Measurements from ENCODE around the gene HOXA11.

HOXA11 gene

DNA sequence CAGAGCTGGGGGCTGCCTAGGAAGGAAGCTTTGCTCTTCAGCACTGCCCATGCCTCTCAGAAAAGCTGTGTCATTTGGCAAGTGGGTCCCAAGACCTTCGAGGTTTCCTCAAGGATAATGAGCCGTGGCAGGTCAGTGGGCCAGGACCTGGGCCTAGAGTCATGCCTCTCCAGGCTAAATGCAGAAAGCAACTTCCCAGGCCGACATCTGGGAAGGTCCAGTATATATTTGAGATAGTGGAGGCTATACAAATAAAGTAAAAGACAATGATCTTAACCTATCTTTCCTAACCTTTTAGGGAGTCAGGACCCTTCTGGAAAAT, 8.5 kb downstream of the HOXA11 start:
- H3K27me3 ChIP-seq (ENCODE audit: control insufficient read depth, low read length): peaks cover 51% of the 10 kb centered on the region
- TF ChIP-seq EZH2phosphoT487 (IDR thresholded peaks at IDR 0.05; ENCODE audit: borderline replicate concordance, low read length): no peak
- TF ChIP-seq, protein P1, sequence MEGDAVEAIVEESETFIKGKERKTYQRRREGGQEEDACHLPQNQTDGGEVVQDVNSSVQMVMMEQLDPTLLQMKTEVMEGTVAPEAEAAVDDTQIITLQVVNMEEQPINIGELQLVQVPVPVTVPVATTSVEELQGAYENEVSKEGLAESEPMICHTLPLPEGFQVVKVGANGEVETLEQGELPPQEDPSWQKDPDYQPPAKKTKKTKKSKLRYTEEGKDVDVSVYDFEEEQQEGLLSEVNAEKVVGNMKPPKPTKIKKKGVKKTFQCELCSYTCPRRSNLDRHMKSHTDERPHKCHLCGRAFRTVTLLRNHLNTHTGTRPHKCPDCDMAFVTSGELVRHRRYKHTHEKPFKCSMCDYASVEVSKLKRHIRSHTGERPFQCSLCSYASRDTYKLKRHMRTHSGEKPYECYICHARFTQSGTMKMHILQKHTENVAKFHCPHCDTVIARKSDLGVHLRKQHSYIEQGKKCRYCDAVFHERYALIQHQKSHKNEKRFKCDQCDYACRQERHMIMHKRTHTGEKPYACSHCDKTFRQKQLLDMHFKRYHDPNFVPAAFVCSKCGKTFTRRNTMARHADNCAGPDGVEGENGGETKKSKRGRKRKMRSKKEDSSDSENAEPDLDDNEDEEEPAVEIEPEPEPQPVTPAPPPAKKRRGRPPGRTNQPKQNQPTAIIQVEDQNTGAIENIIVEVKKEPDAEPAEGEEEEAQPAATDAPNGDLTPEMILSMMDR (IDR thresholded peaks at IDR 0.05; ENCODE audit: low read depth, low read length, poor library complexity, severe bottlenecking): no peak
- no peaks in the 10 kb centered on the region for H4K20me1 ChIP-seq (ENCODE audit: control insufficient read depth, insufficient read depth, low read depth, low read length)
- H3K4me1 ChIP-seq (ENCODE audit: control insufficient read depth, low read length): peaks cover 20% of the 10 kb centered on the region
- H3K9me3 ChIP-seq (ENCODE audit: control insufficient read depth, insufficient read depth, low read length): no peaks in the 10 kb centered on the region
- H3K4me3 ChIP-seq (ENCODE audit: low read length): no peak overlapping the region
- no peak overlapping the region for H3K27ac ChIP-seq (ENCODE audit: low read depth, low read length)
- no peaks in the 10 kb centered on the region for H3K9me2 ChIP-seq (replicated peaks; ENCODE audit: control insufficient read depth, low read length)
- H3F3A ChIP-seq (ENCODE audit: control insufficient read depth, insufficient read depth): no peaks in the 10 kb centered on the region
- no peak overlapping the region for H3K4me2 ChIP-seq (ENCODE audit: low read length)
- H3K36me3 ChIP-seq (ENCODE audit: control insufficient read depth, low read length): no peaks in the 10 kb centered on the region
- no peaks in the 10 kb centered on the region for H3K79me2 ChIP-seq (ENCODE audit: control insufficient read depth, low read length)

DNA sequence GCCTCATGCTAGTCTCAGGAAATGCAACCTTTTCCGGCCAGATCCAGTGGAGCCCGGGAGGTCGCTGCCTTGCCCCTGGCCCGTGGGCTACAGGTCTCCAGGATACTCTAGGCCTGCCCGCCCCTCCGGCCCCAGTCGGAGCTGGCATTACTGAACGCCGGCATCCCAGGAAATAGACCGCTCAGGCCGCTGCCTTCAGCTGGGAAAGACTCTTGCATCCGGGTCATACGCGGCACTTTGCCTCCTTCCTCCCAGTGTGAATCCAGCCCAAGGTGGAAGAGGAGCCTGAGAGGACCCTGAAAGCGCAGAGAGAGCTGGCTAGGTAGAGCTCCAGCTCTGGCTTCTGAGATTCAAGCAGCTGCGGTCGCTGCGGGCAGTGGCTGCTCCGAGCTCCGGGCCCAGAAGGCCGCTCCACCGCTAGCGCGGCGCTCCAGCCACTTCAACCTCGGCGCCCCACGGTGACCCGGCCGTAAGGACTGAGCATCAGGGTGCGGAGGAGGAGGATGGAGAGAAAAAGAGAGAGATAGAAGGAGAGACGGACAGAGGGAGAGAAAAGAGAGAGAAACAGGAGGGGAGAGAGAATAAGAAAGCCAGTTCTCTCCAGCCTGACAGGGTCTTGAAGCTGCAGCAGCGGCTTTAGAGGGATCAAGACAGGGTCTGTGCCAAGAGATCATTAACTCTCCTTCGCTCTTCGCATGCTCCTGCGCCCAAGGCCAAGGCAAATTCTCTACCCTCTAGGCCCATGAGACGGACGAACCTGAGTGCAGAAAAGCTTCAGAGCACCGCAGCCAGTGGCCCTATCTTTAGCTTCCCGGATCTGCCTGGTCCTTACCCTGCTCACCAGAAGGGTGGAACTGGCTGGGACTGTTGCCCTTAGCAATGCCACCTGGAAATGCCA, 9.2 kb downstream of the HOXA11 start:
- Histone ChIP-seq H3K9me3 (ENCODE audit: control insufficient read depth, insufficient read depth, low read length) (no peaks in the 10 kb centered on the region), H3K9me2 (replicated peaks; ENCODE audit: control insufficient read depth, low read length) (no peaks in the 10 kb centered on the region), H3K4me2 (ENCODE audit: low read length) (no peak overlapping the region), H3K4me3 (ENCODE audit: low read length) (no peak overlapping the region), H3K79me2 (ENCODE audit: control insufficient read depth, low read length) (no peaks in the 10 kb centered on the region), H3K36me3 (ENCODE audit: control insufficient read depth, low read length) (no peaks in the 10 kb centered on the region), H3K27ac (ENCODE audit: low read depth, low read length) (no peak overlapping the region), H3K27me3 (ENCODE audit: control insufficient read depth, low read length) (peaks cover 53% of the 10 kb centered on the region), H3F3A (ENCODE audit: control insufficient read depth, insufficient read depth) (peaks cover 3% of the 10 kb centered on the region; the same call in 1 of the 2 replicates), H3K4me1 (ENCODE audit: control insufficient read depth, low read length) (peaks cover 20% of the 10 kb centered on the region), H4K20me1 (ENCODE audit: control insufficient read depth, insufficient read depth, low read depth, low read length) (peaks cover under 1% of the 10 kb centered on the region; the same call in 1 of the 2 replicates)
- TF ChIP-seq, protein P1 (IDR thresholded peaks at IDR 0.05; ENCODE audit: low read depth, low read length, poor library complexity, severe bottlenecking): no peak
- TF ChIP-seq EZH2phosphoT487 (IDR thresholded peaks at IDR 0.05; ENCODE audit: borderline replicate concordance, low read length): no peak

- Histone ChIP-seq H3K27me3 (ENCODE audit: control insufficient read depth, low read length) (peaks cover 55% of the 10 kb centered on the region), H3K4me2 (ENCODE audit: low read length) (no peak overlapping the region), H3K79me2 (ENCODE audit: control insufficient read depth, low read length) (no peaks in the 10 kb centered on the region), H3K27ac (ENCODE audit: low read depth, low read length) (no peak overlapping the region), H3K36me3 (ENCODE audit: control insufficient read depth, low read length) (no peaks in the 10 kb centered on the region), H3K9me2 (replicated peaks; ENCODE audit: control insufficient read depth, low read length) (no peaks in the 10 kb centered on the region), H3F3A (ENCODE audit: control insufficient read depth, insufficient read depth) (peaks cover 10% of the 10 kb centered on the region), H4K20me1 (ENCODE audit: control insufficient read depth, insufficient read depth, low read depth, low read length) (peaks cover 4% of the 10 kb centered on the region; the same call in 1 of the 2 replicates), H3K9me3 (ENCODE audit: control insufficient read depth, insufficient read depth, low read length) (no peaks in the 10 kb centered on the region), H3K4me3 (ENCODE audit: low read length) (no peak overlapping the region), H3K4me1 (ENCODE audit: control insufficient read depth, low read length) (peaks cover 19% of the 10 kb centered on the region)
- TF ChIP-seq, protein P1 (IDR thresholded peaks at IDR 0.05; ENCODE audit: low read depth, low read length, poor library complexity, severe bottlenecking): no peak
- TF ChIP-seq EZH2phosphoT487 (IDR thresholded peaks at IDR 0.05; ENCODE audit: borderline replicate concordance, low read length): no peak
Observed at GRCh38 chr7:27174874-27175625, 10.0 kb downstream of the HOXA11 start.

All from DOHH2 (cell line).